Stimulated activated CD4-positive, alpha-beta T cell treated with anti-CD3 and anti-CD28 coated beads, Interleukin-1b, Interleukin-23, amount 100 ng/mL, for 48 hours (primary cell): ENCODE data around the gene GPATCH1.
A peak's percentile ranks its signal among the peaks of the same experiment; 100 is the strongest.
"Not testable (repeated sequence)": the region's sequence is repeated elsewhere in the genome, so short reads cannot be mapped to it uniquely, and the experiment has no call there.

Experiments
- DNase-seq: peaks from one replicate; pipeline ENCODE4 v3.0.0-alpha.2; 2020

The GPATCH1 gene

DNA sequence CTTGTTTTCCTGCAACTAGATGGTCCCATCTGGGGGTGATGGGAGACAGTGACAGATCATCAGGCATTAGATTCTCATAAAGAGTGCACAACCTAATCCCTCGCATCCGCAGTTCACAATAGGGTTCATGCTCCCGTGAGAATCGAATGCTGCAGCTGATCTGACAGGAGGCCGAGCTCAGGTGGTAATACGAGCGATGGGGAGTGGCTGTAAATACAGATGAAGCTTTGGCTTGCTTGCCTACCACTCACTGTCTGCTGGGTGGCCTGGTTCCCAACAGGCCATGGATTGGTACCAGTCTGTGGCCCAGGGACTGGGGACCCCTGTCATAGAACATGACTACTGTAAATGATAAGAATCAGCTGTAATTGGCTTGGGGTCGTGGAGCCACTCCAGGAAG, 78.9 kb downstream of the GPATCH1 start:
- no peak for DNase-seq

DNA sequence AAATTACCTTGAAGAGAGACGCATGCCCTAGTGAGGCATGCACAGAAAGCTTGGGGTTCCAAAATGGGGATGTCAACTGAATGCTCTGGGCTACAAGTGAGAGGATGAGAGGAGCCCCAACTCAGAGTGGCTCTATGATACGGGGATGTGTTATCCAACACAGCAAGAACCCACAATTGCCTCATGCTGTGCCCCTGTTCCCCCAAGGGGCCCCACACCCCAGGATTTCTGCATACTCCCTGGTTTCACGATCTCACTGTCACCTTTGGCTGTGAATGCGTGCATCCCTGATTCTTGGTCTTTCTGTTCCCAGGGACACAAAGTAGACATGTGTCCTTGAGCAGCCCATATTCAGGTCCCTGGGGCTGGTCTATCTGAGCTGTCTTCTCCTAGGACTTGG, 80.2 kb downstream of the GPATCH1 start:
- DNase-seq = no peak

DNA sequence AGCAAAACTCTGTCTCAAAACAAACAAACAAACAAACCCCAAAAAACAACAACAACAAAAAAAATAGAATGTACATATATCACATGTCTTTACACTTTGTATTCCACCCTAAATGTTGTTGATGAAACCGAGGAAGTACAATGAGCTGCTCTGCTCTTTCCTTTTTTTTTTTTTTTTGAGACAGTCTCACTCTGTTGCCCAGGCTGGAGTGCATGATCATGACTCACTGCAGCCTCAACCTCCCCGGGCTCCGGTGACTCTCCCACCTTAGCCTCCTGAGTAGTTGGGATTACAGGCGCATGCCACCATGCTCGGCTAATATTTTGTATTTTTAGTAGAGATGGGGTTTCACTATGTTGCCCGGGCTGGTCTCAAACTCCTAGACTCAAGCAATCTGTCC, 82.5 kb downstream of the GPATCH1 start:
- DNase-seq = no peak

DNA sequence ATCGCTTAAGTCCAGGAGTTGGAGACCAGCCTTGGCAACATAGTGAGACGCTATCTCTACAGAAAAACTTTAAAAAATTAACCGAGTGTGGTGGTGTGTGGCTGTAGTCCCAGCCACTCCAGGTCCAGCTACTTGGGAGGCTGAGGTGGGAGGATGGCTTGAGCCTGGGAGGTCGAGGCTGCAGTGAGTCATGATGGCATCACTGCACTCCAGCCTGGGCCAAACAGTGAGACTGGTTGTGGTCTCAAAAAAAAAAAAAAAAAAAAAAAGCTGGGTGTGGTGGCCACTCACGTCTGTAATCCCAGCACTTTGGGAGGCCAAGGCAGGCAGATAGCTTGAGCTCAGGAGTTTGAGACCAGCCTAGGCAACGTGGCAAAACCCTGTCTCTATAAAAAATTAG, 85.1 kb downstream of the GPATCH1 start:
- DNase-seq = not testable (repeated sequence)

DNA sequence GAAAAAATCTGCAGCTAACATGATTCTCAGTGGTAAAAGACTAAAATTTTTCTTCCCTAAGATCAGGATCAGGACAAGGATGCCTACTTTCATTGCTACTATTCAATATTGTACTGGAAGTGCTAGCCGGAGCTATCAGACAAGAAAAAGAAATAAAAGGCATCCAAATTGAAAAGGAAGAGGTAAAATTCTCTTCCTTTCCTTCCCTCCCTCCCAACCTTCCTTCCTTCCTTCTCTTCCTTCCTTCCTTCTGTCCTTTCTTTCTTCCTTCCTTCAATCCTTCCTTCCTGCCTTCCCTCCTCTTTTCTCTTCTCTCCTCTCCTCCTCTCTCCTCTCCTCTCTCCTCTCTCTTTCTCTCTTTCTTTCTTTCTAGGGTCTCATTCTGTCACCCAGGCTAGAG, 86.5 kb downstream of the GPATCH1 start:
- DNase-seq = no peak

DNA sequence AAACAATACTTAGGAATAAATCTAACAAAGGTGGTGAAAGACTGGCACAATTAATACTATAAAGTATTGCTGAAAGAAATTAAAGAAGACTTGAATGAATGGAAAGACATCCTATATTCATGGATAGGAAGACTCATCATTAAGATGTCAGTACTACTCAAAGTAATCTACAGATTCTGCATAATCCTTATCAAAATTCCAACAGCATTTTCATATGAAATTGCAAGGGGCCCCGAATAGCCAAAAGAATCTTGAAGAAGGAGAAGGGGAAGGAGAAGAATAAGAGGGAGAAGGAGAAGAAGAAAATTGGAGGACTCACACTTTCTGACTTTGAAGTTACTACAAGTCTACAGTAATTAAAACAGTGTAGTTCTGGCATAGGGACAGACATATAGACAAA, 87.5 kb downstream of the GPATCH1 start:
- no peak for DNase-seq

DNA sequence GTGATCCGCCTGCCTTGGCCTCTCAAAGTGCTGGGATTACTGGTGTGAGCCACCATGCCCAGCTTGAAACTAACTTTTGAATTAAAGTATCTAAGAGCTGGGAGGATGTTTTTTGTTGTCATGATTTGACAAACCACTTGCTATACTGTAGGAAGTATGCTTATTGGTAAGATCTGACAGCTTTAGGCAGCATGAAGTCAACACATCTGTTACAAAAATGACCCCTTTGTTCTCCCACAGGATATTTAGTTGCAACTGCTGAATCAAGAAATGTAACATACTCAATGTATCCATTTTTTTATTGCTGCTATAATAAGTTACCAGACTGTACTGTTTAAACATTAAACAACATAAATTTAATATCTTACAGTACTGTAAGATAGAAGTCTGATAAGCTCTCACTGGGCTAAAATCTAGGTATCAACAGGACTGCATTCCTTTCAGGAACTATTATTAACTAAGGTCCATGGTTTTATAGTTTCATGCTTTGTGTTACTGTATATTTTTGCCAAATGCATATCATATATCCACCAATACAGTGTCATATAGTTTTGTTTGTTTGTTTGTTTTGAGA, 90.3 kb downstream of the GPATCH1 start:
- no peak for DNase-seq

DNA sequence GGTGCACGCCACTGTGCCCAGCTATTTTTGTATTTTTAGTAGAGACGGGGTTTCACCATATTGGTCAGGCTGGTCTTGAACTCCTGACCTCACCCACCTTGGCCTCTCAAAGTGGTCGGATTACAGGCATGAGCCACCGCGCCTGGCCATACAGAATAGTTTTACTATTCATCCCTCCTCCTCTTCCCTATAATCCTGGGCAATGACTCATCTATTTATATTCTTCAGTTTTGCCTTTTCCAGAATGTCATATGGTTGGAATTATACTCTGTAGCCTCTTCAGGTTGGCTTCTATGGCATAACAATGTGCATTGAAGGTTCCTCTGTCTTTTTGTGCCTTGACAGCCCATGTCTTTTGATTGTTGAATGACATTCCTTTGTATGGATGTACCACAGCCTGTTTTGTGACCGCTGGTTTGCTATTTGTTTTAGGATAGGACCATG, 91.0 kb downstream of the GPATCH1 start:
- DNase-seq = no peak

DNA sequence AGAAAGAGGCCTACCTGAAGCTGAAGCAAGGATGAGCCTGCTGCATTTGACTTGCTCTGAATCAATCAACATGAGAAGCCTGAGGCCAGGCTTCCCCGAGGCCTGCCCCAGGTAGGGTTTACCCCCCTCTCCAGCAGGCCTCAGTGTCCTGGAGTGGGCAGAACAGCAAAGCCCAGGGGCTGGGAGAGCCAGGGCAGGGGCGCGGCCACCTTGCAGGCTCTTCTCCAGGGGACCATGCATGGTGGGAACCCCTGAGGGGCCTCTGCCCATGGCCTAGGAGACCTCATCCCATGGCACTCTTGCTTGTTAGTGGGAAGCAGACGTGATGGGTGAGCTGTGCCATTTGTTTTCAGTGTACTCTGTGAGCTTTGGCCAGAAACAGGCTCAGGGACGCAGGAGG, 93.2 kb downstream of the GPATCH1 start:
- DNase-seq = no peak

DNA sequence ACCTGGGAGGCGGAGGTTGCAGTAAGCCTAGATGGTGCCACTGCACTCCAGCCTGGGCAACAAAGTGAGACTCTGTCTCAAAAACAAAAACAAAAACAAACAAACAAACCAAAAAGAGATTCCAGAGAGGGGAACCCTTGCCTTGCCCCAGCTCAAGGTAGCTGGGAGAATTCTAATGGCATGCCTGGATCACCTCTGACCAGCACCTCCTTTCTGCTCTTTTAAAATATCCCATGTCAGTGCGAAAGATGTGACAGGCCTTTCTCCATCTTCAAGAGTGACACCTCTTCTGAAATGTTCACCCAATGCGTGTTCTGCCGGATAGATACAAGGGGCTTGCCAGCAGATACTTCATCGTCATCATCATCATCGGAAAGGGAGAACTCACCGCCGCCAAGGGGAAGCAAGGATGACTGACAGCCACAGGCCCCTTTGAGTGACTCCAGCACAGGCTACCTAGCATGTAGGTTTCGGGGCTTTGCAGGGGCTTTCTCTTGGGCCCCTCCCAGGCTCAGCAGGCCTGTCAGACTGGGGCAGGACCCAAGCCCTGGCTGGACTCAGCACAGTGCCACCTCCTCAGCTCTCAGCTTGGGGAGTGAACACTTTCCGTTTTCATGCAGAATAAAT, 94.3 kb downstream of the GPATCH1 start:
- no peak for DNase-seq

DNA sequence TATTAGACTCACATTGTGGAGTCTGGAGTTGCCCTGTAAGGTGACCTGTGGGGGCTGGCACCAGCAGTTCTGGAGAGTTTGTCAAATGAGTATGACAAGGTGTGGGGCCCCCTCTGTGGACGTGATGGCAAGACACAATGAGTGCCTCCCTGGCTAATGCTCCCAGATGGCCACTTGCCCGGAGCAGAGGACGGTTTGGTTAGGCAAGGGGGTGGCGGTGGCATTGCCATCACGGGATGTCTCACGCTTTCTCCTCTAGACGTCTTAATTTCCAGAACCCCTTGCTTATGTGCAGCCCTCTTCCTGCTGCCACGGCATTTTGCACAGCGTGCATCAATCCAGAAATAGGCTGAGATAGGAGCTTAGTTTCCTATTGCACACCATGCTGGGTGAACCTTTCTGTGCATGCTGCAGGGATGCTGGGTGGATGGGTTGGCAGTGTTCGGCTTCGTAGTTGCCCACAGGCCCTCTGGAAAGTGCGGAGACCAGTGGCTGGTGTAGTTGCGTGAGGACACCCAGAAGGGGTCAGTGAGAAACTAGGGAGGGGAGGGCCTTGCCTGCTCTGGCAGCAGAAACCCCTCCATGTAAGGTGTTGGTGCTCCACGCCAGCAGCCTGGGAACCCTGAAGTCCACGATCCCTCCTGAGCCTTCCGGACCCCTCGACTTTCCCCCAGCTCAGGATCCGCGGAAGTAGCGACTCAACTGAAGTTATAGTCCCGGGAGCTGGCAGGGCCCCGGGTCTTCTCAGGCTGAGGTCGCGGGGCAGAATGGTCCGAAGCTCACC, 95.1 kb downstream of the GPATCH1 start:
- DNase-seq = peak; percentile 14

DNA sequence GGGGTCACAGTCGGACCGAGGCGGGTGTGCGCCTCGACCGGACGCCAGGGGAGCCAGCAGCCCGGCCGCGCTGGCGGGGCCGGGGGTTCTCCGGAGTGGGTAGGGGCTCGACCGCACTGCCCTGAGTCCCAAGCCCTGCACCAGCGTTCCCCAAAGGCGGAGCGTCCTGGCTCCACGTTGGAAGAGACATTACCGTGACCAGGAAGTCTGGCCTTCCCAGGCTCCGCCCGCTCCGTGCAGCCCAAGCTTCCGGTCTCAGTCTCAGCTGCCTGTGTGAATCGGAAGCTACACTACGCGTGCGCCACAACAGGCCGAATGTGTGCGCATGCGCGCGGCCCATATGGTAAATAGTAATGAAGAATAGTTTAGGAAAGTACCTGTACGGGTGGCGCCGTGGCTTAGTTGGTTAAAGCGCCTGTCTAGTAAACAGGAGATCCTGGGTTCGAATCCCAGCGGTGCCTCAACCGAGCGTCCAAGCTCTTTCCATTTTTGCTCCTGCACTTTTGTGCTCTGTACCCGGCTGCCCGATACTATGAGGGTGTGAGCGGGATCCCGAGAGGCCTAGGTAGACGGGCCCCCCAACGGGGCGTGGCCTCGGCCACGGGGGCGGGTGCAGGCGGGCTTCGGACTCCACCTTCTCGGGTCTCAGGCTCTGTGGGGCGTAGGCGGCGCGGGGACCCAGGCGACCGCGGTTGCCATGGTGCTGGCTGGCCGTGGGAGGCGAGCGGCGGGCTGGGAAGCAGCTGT, 95.9 kb downstream of the GPATCH1 start:
- peak; percentile 98 for DNase-seq

DNA sequence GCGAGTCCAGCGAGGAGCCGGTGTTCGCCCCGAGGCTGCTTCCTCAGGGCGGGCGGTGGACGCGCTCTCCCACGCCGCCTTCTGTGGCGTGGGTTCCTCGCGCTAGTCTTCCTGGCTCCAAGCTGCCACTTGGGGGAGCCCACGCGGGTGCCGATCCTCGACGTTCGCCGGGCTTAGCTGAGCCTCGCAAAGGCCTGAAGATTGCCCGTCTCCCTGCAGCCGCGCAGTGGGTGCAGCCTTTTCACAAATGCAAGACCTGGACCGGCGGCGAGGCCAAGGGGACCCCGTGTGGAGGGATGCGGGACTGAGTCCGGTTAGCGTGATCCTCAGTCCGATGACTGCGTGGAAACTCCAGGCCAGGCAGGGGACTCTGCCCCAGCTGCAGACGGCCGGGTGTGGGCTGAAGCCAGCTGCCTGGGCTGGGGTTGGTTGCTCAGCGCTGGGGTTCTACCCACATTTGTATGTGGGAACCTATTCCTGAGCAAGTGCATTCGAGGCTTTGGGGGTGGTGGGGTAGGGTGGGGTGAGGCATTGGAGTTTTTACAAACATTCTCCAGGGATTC, 96.5 kb downstream of the GPATCH1 start:
- DNase-seq = peak; percentile 66
